Kidney (tissue), 14 donors: ENCODE measurements around the gene BEAN1. TPM values are rescaled to one million over a fixed set of nuclear protein-coding genes. Genes with fewer than 3 reads are reported as not detected.

Experiments used
- DNase-seq, 5 donors: peaks; one replicate each; pipeline ENCODE4 v3.0.0-alpha.2; 2013 to 2020
- FAIRE-seq: peaks from 2 replicates; lab custom pipeline; 2012; peaks lifted over from hg19 to GRCh38; lab: Jason Lieb, UNC
- H3K27ac ChIP-seq, 2 donors: one replicate each; pipeline ENCODE4 v1.7.0; 2013; ENCODE audit warnings: low read depth in 2 of 2, low read length in 2 of 2, inconsistent platforms in 1 of 2
- H3K27me3 ChIP-seq: one replicate; pipeline ENCODE4 v1.7.1; 2013; ENCODE audit warnings: low read length, inconsistent platforms; ENCODE audit not compliant: control insufficient read depth, insufficient read depth
- H3K36me3 ChIP-seq, 3 donors: one replicate each; pipeline versions ENCODE4 v1.7.0 to v1.7.1; 2013; ENCODE audit warnings: low read length in 3 of 3, control low read depth in 1 of 3, inconsistent platforms in 1 of 3; ENCODE audit not compliant: insufficient read depth in 3 of 3, control insufficient read depth in 2 of 3
- H3K4me1 ChIP-seq, 3 donors: one replicate each; pipeline versions ENCODE4 v1.7.0 to v1.7.1; 2013; ENCODE audit warnings: low read length in 3 of 3, inconsistent platforms in 1 of 3, low read depth in 1 of 3; ENCODE audit not compliant: control insufficient read depth in 2 of 3, insufficient read depth in 2 of 3
- H3K4me3 ChIP-seq, 3 donors: one replicate each; pipeline versions ENCODE4 v1.7.0 to v1.8.1; 2013; ENCODE audit warnings: low read length in 3 of 3, control low read depth in 1 of 3, inconsistent platforms in 1 of 3
- H3K9ac ChIP-seq, 3 donors: one replicate each; pipeline versions ENCODE4 v1.7.0 to v1.7.1; 2013; ENCODE audit warnings: low read length in 3 of 3, control low read depth in 1 of 3, inconsistent platforms in 1 of 3
- H3K9me3 ChIP-seq, 3 donors: one replicate each; pipeline versions ENCODE4 v1.7.0 to v1.7.1; 2013; ENCODE audit warnings: low read length in 3 of 3, control low read depth in 1 of 3, inconsistent platforms in 1 of 3; ENCODE audit not compliant: control insufficient read depth in 2 of 3, insufficient read depth in 1 of 3
- CTCF ChIP-seq: IDR thresholded peaks from 3 replicates; pipeline ENCODE4 v1.5.1; 2012; ENCODE audit warnings: mild to moderate bottlenecking, moderate library complexity, borderline replicate concordance; ENCODE audit not compliant: insufficient read depth; ENCODE audit errors: extremely low read depth
- intact Hi-C: fragments of 100-400 bp; cut with DNase I; formaldehyde crosslinking; loops from one replicate; pipeline ENCODE4 v1.11.1; 2022
- polyA plus RNA-seq: library from polyadenylated mRNA; stranded (reverse); fragments of 350-450 nt; fragmentation: Illumina TruSeq; extraction: RNeasy Lipid Tissue Mini Kit (QIAGEN cat#74804); gene quantifications from one replicate; pipeline ENCODE4 v1.2.3, GENCODE V29; 2014; ENCODE audit warnings: low read depth, low replicate concordance; ENCODE audit not compliant: insufficient read depth
- total RNA-seq: library from RNA; stranded (reverse); fragmentation: NEBNext Ultra II Directional; extraction: Animal tissue kit (Norgen Biotek cat#: 25700); gene quantifications from one replicate; pipeline ENCODE4 v1.2.1, GENCODE V29; 2021
- donor health status: control.
- donor health status: control.
- donor health status: control.
- donor health status: control.
- donor health status: control.
- donor health status: DM: yes; HTN: yes; CAD: no.
- donor health status: Normal renal cell carcinoma (clear cell type).

BEAN1 gene
- total and polyA plus RNA-seq, 2 donors from 2014 or later, result 0.47 to 2.4 TPM

- intact Hi-C loops, result loop anchor here (10.0 kb wide), 1 partner anchor 196 kb away; the partner anchor contains the start of gene CMTM3
Observed at GRCh38 chr16:66409156-66409555, 17.9 kb upstream of the BEAN1 start.

GRCh38 chr16:66412182-66412581 lies 14.9 kb upstream of the BEAN1 start:
- H3K4me3 ChIP-seq, result no peak overlapping the region
- peaks cover 0 to 4% (median 0%) of the 10 kb centered on the region in 3 donors for H3K9me3 ChIP-seq
- intact Hi-C loops, result no loop called here
- TF ChIP-seq CTCF, result no peak
- no peaks in the 10 kb centered on the region for H3K36me3 ChIP-seq
- FAIRE-seq (no peak), DNase-seq (no peak)
- H3K9ac ChIP-seq, result no peak overlapping the region
- peaks cover 0 to 2% (median 0%) of the 10 kb centered on the region in 3 donors for H3K4me1 ChIP-seq
- no peaks in the 10 kb centered on the region for H3K27me3 ChIP-seq
- no peak overlapping the region for H3K27ac ChIP-seq

More at GRCh38 chr16:66409156-66409555, 17.9 kb upstream of the BEAN1 start:
- DNase-seq (no peak), FAIRE-seq (no peak)
- H3K4me1 ChIP-seq, result peaks cover 0 to 8% (median 0%) of the 10 kb centered on the region in 3 donors
- H3K27ac ChIP-seq, result no peak overlapping the region
- H3K4me3 ChIP-seq, result no peak overlapping the region
- TF ChIP-seq CTCF, result no peak
- no peaks in the 10 kb centered on the region for H3K27me3 ChIP-seq
- H3K9me3 ChIP-seq, result peaks cover 0 to 4% (median 3%) of the 10 kb centered on the region in 3 donors
- H3K9ac ChIP-seq, result no peak overlapping the region
- no peaks in the 10 kb centered on the region for H3K36me3 ChIP-seq

GRCh38 chr16:66414891-66415290 lies 12.2 kb upstream of the BEAN1 start:
- H3K4me3 ChIP-seq, result no peak overlapping the region

More at GRCh38 chr16:66414891-66415290, 12.2 kb upstream of the BEAN1 start:
- Histone ChIP-seq H3K36me3 (no peaks in the 10 kb centered on the region), H3K4me1 (no peaks in the 10 kb centered on the region), H3K27me3 (no peaks in the 10 kb centered on the region), H3K9ac (no peak overlapping the region), H3K27ac (no peak overlapping the region), H3K9me3 (peaks cover 0 to 4% (median 0%) of the 10 kb centered on the region in 3 donors)
- intact Hi-C loops, result no loop called here
- no peak for TF ChIP-seq CTCF
- FAIRE-seq, result no peak
- DNase-seq, result peak in 1 of 5 donors; percentile 1
